ENCODE measurements around the gene TAAR8.
"Not testable (repeated sequence)": the region's sequence is repeated elsewhere in the genome, so short reads cannot be mapped to it uniquely, and the experiment has no call there.

TAAR8 gene

GRCh38 chr6:132552372-132552771 lies at the start of gene TAAR8:
TSS of gene TAAR8 (plus strand) at chr6:132552672. CDS start at chr6:132552693, 21 bp downstream.
- DNase-seq: no peak

- no peak for DNase-seq
These were observed 47.7 kb upstream of the TAAR8 start for GRCh38 chr6:132504757-132505156.

GRCh38 chr6:132505158-132505557 lies 47.3 kb upstream of the TAAR8 start:
- DNase-seq: no peak

- no peak for DNase-seq
These were observed 46.0 kb upstream of the TAAR8 start for GRCh38 chr6:132506461-132506860.

- no peak for DNase-seq
These were observed 45.3 kb upstream of the TAAR8 start for GRCh38 chr6:132506869-132507808.

GRCh38 chr6:132511210-132511830 lies 41.2 kb upstream of the TAAR8 start:
- peak; percentile 13 to 38 for DNase-seq

GRCh38 chr6:132511831-132512220 lies 40.6 kb upstream of the TAAR8 start:
- peak; percentile 4 to 14 for DNase-seq

- peak in 1 of 2 experiments; percentile 93 for DNase-seq
These were observed 40.2 kb upstream of the TAAR8 start for GRCh38 chr6:132512342-132512637.

GRCh38 chr6:132512638-132513632 lies 39.5 kb upstream of the TAAR8 start, which contains the start of gene STX7:
TSS of gene STX7 (minus strand) at chr6:132513116. CDS start at chr6:132503530, 9,586 bp downstream.
- peak; percentile 92 to 93 for DNase-seq

GRCh38 chr6:132513831-132514545 lies 38.5 kb upstream of the TAAR8 start:
- DNase-seq: no peak

GRCh38 chr6:132515386-132515785 lies 37.1 kb upstream of the TAAR8 start:
- no peak for DNase-seq

GRCh38 chr6:132520953-132521352 lies 31.5 kb upstream of the TAAR8 start:
- DNase-seq: no peak

- no peak for DNase-seq
These were observed 27.8 kb upstream of the TAAR8 start for GRCh38 chr6:132524646-132525045.

GRCh38 chr6:132525866-132526265 lies 26.6 kb upstream of the TAAR8 start:
- DNase-seq: no peak

- DNase-seq: no peak
These were observed 26.0 kb upstream of the TAAR8 start for GRCh38 chr6:132526461-132526860.

- DNase-seq: no peak
These were observed 24.7 kb upstream of the TAAR8 start for GRCh38 chr6:132527791-132528190.

- peak; percentile 63 to 76 for DNase-seq
These were observed 22.0 kb upstream of the TAAR8 start for GRCh38 chr6:132530293-132530974.

GRCh38 chr6:132534546-132534945 lies 17.9 kb upstream of the TAAR8 start:
- not testable (repeated sequence) for DNase-seq

GRCh38 chr6:132537145-132537544 lies 15.3 kb upstream of the TAAR8 start:
- DNase-seq: no peak

- DNase-seq: no peak
These were observed 14.5 kb upstream of the TAAR8 start, which contains the start of gene TAAR9 for GRCh38 chr6:132537977-132538376. TSS of gene TAAR9 (plus strand) at chr6:132538277. CDS start at chr6:132538290, 13 bp downstream.

GRCh38 chr6:132544826-132545225 lies 7.6 kb upstream of the TAAR8 start:
- DNase-seq: no peak

Measured in AML-193 (cell line).